GM21526 (cell line): ENCODE data around the gene BPIFB6.
"Not testable (repeated sequence)": the region's sequence is repeated elsewhere in the genome, so short reads cannot be mapped to it uniquely, and the experiment has no call there.

Source experiments
- ATAC-seq: cut with Tn5 transposase; IDR thresholded peaks from one replicate; pipeline ENCODE4 v1.9.1; 2021; ENCODE audit warnings: moderate library complexity; ENCODE audit not compliant: unreplicated experiment, low FRiP score

BPIFB6 gene

GRCh38 chr20:33027769-33028751, 3.4 kb upstream of the BPIFB6 start:
- no peak for ATAC-seq

GRCh38 chr20:33028875-33029274, 2.6 kb upstream of the BPIFB6 start:
- no peak for ATAC-seq

GRCh38 chr20:33030076-33030475, 1.4 kb upstream of the BPIFB6 start:
- no peak for ATAC-seq

GRCh38 chr20:33030569-33030968, 879 bp upstream of the BPIFB6 start:
- no peak for ATAC-seq

- ATAC-seq = no peak
Measured at GRCh38 chr20:33032555-33032954, 1.1 kb downstream of the BPIFB6 start.

- ATAC-seq = no peak
Measured at GRCh38 chr20:33033381-33033780, 1.9 kb downstream of the BPIFB6 start.

- ATAC-seq = no peak
Measured at GRCh38 chr20:33034115-33034514, 2.7 kb downstream of the BPIFB6 start.

- no peak for ATAC-seq
Measured at GRCh38 chr20:33034901-33035492, 3.5 kb downstream of the BPIFB6 start.

- ATAC-seq = no peak
Measured at GRCh38 chr20:33037456-33037855, 6.0 kb downstream of the BPIFB6 start.

GRCh38 chr20:33038243-33038642, 6.8 kb downstream of the BPIFB6 start:
- no peak for ATAC-seq

GRCh38 chr20:33042430-33042829, 11.0 kb downstream of the BPIFB6 start:
- no peak for ATAC-seq

- ATAC-seq = no peak
Measured at GRCh38 chr20:33042983-33043730, 11.7 kb downstream of the BPIFB6 start.

- ATAC-seq = no peak
Measured at GRCh38 chr20:33043731-33044181, 12.3 kb downstream of the BPIFB6 start.

- not testable (repeated sequence) for ATAC-seq
Measured at GRCh38 chr20:33045129-33045721, 13.8 kb downstream of the BPIFB6 start.

GRCh38 chr20:33046412-33046811, 15.0 kb downstream of the BPIFB6 start:
- no peak for ATAC-seq

- ATAC-seq = no peak
Measured at GRCh38 chr20:33051333-33051732, 19.9 kb downstream of the BPIFB6 start.

- ATAC-seq = no peak
Measured at GRCh38 chr20:33053291-33054106, 22.1 kb downstream of the BPIFB6 start, which contains the start of gene BPIFB3. TSS of gene BPIFB3 (plus strand) at chr20:33053903. CDS start at chr20:33055436, 1,533 bp downstream.

- ATAC-seq = no peak
Measured at GRCh38 chr20:33054381-33054780, 22.9 kb downstream of the BPIFB6 start.

- no peak for ATAC-seq
Measured at GRCh38 chr20:33054791-33055190, 23.3 kb downstream of the BPIFB6 start.

- ATAC-seq = no peak
Measured at GRCh38 chr20:33059136-33059535, 27.7 kb downstream of the BPIFB6 start.
